HUDEP-2 (cell line): Measurements from ENCODE around the gene MAPK4.
"Not testable (repeated sequence)": the region's sequence is repeated elsewhere in the genome, so short reads cannot be mapped to it uniquely, and the experiment has no call there.

Experiments used
- DNase-seq, 76 experiments: peaks; one replicate each; lab custom pipeline; 2025; ENCODE audit not compliant: unreplicated experiment in 76 of 76; lab: John Stamatoyannopoulos, UW

MAPK4 gene

GRCh38 chr18:50675043-50675442 lies 115.2 kb downstream of the MAPK4 start:
- DNase-seq: no peak

- no peak for DNase-seq
These were observed 118.8 kb downstream of the MAPK4 start for GRCh38 chr18:50678651-50679050.

- no peak for DNase-seq
These were observed 119.2 kb downstream of the MAPK4 start for GRCh38 chr18:50679056-50679455.

- DNase-seq: no peak
These were observed 119.8 kb downstream of the MAPK4 start for GRCh38 chr18:50679656-50680055.

- no peak for DNase-seq
These were observed 121.1 kb downstream of the MAPK4 start for GRCh38 chr18:50680966-50681365.

- DNase-seq: no peak
These were observed 123.0 kb downstream of the MAPK4 start for GRCh38 chr18:50682852-50683251.

- no peak for DNase-seq
These were observed 126.5 kb downstream of the MAPK4 start for GRCh38 chr18:50686409-50686808.

GRCh38 chr18:50687491-50687890 lies 127.6 kb downstream of the MAPK4 start:
- no peak for DNase-seq

GRCh38 chr18:50689578-50689977 lies 129.7 kb downstream of the MAPK4 start:
- DNase-seq: no peak

- no peak for DNase-seq
These were observed 134.3 kb downstream of the MAPK4 start for GRCh38 chr18:50694147-50694546.

GRCh38 chr18:50695431-50696176 lies 135.7 kb downstream of the MAPK4 start:
- no peak for DNase-seq

GRCh38 chr18:50696436-50696835 lies 136.5 kb downstream of the MAPK4 start:
- DNase-seq: no peak

GRCh38 chr18:50696929-50697328 lies 137.0 kb downstream of the MAPK4 start:
- DNase-seq: no peak

GRCh38 chr18:50697509-50697908 lies 137.6 kb downstream of the MAPK4 start:
- DNase-seq: no peak

GRCh38 chr18:50700245-50701165 lies 140.6 kb downstream of the MAPK4 start:
- DNase-seq: no peak

- DNase-seq: no peak
These were observed 144.6 kb downstream of the MAPK4 start for GRCh38 chr18:50704357-50704940.

- no peak for DNase-seq
These were observed 146.3 kb downstream of the MAPK4 start for GRCh38 chr18:50706199-50706598.

- no peak for DNase-seq
These were observed 146.8 kb downstream of the MAPK4 start for GRCh38 chr18:50706651-50707050.

- DNase-seq: not testable (repeated sequence)
These were observed 147.4 kb downstream of the MAPK4 start for GRCh38 chr18:50707297-50707696.

GRCh38 chr18:50707855-50708469 lies 148.1 kb downstream of the MAPK4 start:
- no peak for DNase-seq

- no peak for DNase-seq
These were observed 149.3 kb downstream of the MAPK4 start for GRCh38 chr18:50709193-50709592.
